Breast epithelium (tissue), 4 donors: Measurements from ENCODE around the gene IFIT1B. TPM values are rescaled to one million over a fixed set of nuclear protein-coding genes. Genes with fewer than 3 reads are reported as not detected.
"Not testable (repeated sequence)": the region's sequence is repeated elsewhere in the genome, so short reads cannot be mapped to it uniquely, and the experiment has no call there.

Source experiments
- DNase-seq, 2 donors: peaks; one replicate each; pipeline ENCODE4 v3.0.0-alpha.2; 2019; ENCODE audit warnings: low spot score in 2 of 2
- H3K27ac ChIP-seq, 2 donors: fragments of 200-600 bp; sonication (generic) in 1 of 2; one replicate each; pipeline ENCODE4 v1.5.1; 2016 to 2019; ENCODE audit warnings: mild to moderate bottlenecking in 1 of 2
- H3K27me3 ChIP-seq, 2 donors: fragments of 200-600 bp; sonication (generic) in 1 of 2; one replicate each; pipeline versions ENCODE4 v1.5.1 to v1.6.0; 2017 to 2019; ENCODE audit warnings: control low read depth in 1 of 2, mild to moderate bottlenecking in 1 of 2
- H3K36me3 ChIP-seq: fragments of 200-600 bp; one replicate; pipeline ENCODE4 v1.5.1; 2019
- H3K4me1 ChIP-seq, 2 donors: fragments of 200-600 bp; sonication (generic); one replicate each; pipeline ENCODE4 v1.5.1; 2016 to 2019; ENCODE audit warnings: control low read depth in 1 of 2
- H3K4me3 ChIP-seq, 3 donors: fragments of 200-600 bp; sonication (generic); 1 replicate in 2 of 3; 2 replicates in 1 of 3; pipeline ENCODE4 v1.5.1; 2016 to 2019; ENCODE audit warnings: mild to moderate bottlenecking in 3 of 3, moderate library complexity in 2 of 3
- H3K9me3 ChIP-seq, 2 donors: fragments of 200-600 bp; sonication (generic) in 1 of 2; one replicate each; pipeline ENCODE4 v1.5.1; 2016 to 2019; ENCODE audit warnings: control low read depth in 1 of 2
- CTCF ChIP-seq, 3 donors: fragments of 450-650 bp; IDR thresholded peaks; one replicate each; pipeline ENCODE4 v1.5.1; 2016 to 2017; ENCODE audit warnings: antibody characterized with exemption in 3 of 3, mild to moderate bottlenecking in 3 of 3, moderate library complexity in 3 of 3
- POLR2A ChIP-seq: fragments of 450-650 bp; IDR thresholded peaks from one replicate; pipeline ENCODE4 v1.6.1; 2016; ENCODE audit warnings: antibody characterized with exemption, mild to moderate bottlenecking, moderate library complexity
- POLR2AphosphoS5 ChIP-seq, 3 donors: sonication (generic); formaldehyde crosslinking; IDR thresholded peaks; one replicate each; pipeline ENCODE4 v1.6.1; 2017; ENCODE audit warnings: antibody characterized with exemption in 3 of 3
- intact Hi-C: fragments of 100-400 bp; cut with DNase I; formaldehyde crosslinking; loops from one replicate; pipeline ENCODE4 v1.15.1; 2023; ENCODE audit warnings: low total_unique reads
- total RNA-seq, 3 donors: library from RNA; depleted of rRNA; stranded (reverse); fragments of >200 nt; gene quantifications; one replicate each; pipeline ENCODE4 v1.1.0, GENCODE V29; 2016

The IFIT1B gene
- total RNA-seq, 3 donors from 2014 or later: not detected

- no peak overlapping the region for H3K4me3 ChIP-seq
- no peaks in the 10 kb centered on the region for H3K9me3 ChIP-seq
- H3K4me1 ChIP-seq: peaks cover 0 to 2% of the 10 kb centered on the region in 2 donors
- intact Hi-C loops: no loop called here
- DNase-seq: no peak
- no peaks in the 10 kb centered on the region for H3K36me3 ChIP-seq
- peak overlapping the region in 1 of 2 donors; percentile 16 for H3K27ac ChIP-seq
- no peaks in the 10 kb centered on the region for H3K27me3 ChIP-seq
- TF ChIP-seq POLR2AphosphoS5 (IDR thresholded peaks at IDR 0.05) (no peak), CTCF (IDR thresholded peaks at IDR 0.05) (no peak), POLR2A (no peak)
These were observed 28.9 kb upstream of the IFIT1B start for GRCh38 chr10:89348975-89349374.

- H3K9me3 ChIP-seq, H3K4me3 ChIP-seq, DNase-seq, H3K27me3 ChIP-seq, H3K36me3 ChIP-seq, H3K4me1 ChIP-seq, intact Hi-C loops: not testable (repeated sequence)
- H3K27ac ChIP-seq: peak overlapping the region; percentile 75 to 79
These were observed 27.1 kb upstream of the IFIT1B start for GRCh38 chr10:89350631-89351315.

GRCh38 chr10:89351412-89351779, 26.5 kb upstream of the IFIT1B start:
- Histone ChIP-seq H3K36me3 (no peaks in the 10 kb centered on the region), H3K9me3 (no peaks in the 10 kb centered on the region), H3K4me1 (peaks cover 0 to 2% of the 10 kb centered on the region in 2 donors), H3K4me3 (no peak overlapping the region), H3K27me3 (no peaks in the 10 kb centered on the region), H3K27ac (peak overlapping the region; percentile 75 to 79)
- TF ChIP-seq POLR2AphosphoS5 (IDR thresholded peaks at IDR 0.05) (no peak), POLR2A (no peak), CTCF (IDR thresholded peaks at IDR 0.05) (no peak)
- no peak for DNase-seq
- intact Hi-C loops: no loop called here

- H3K4me3 ChIP-seq: no peak overlapping the region
These were observed 25.9 kb upstream of the IFIT1B start for GRCh38 chr10:89351780-89352597.

GRCh38 chr10:89352802-89353201, 25.1 kb upstream of the IFIT1B start:
- no peak overlapping the region for H3K4me3 ChIP-seq
- intact Hi-C loops: no loop called here
- no peaks in the 10 kb centered on the region for H3K27me3 ChIP-seq
- no peaks in the 10 kb centered on the region for H3K4me1 ChIP-seq
- TF ChIP-seq POLR2A: no peak
- no peak for TF ChIP-seq CTCF (IDR thresholded peaks at IDR 0.05)
- no peak for TF ChIP-seq POLR2AphosphoS5 (IDR thresholded peaks at IDR 0.05)
- H3K27ac ChIP-seq: no peak overlapping the region
- H3K9me3 ChIP-seq: no peaks in the 10 kb centered on the region
- H3K36me3 ChIP-seq: no peaks in the 10 kb centered on the region
- DNase-seq: no peak

More at GRCh38 chr10:89351780-89352597, 25.9 kb upstream of the IFIT1B start:
- no peak for TF ChIP-seq CTCF (IDR thresholded peaks at IDR 0.05)
- peak in 2 of 3 donors; percentile 28 to 39 for TF ChIP-seq POLR2AphosphoS5 (IDR thresholded peaks at IDR 0.05)
- TF ChIP-seq POLR2A: no peak
- Histone ChIP-seq H3K4me1 (peaks cover 0 to 2% of the 10 kb centered on the region in 2 donors), H3K36me3 (no peaks in the 10 kb centered on the region), H3K9me3 (no peaks in the 10 kb centered on the region), H3K27me3 (no peaks in the 10 kb centered on the region), H3K27ac (peak overlapping the region; percentile 75 to 79)
- DNase-seq: peak in 1 of 2 donors; percentile 21
- intact Hi-C loops: no loop called here
